ENCODE data around the gene ADAMTS8.

The ADAMTS8 gene

DNA sequence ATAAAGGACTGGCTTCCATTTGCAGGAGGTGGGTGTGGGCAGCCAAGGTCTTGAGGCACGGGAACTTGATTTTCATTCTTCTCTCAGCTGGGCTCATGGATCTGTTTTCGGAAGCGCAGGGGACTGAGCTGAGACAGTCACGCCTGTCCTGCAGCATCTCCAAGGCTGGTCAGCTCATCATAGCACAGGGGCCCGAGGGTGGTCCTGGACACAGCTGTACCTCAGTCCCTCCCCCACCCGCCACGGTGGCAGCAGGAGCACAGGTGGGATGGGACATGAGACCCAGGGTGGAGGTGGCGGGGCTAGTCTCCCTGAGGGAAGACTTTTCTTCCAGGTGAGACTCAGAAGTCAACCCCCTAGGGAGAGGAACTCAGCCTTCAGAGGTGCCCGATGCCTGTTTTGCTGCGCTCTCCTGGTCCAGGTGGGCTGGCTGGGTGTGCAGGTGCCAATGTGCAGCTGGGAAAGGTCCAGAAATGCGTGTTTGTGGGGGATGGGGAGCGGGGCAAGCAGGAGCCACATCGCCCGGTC is 3.7 kb downstream of the ADAMTS8 start:
- H3K27ac ChIP-seq (ENCODE audit: low read depth, low read length): no peak overlapping the region
- H3K4me1 ChIP-seq (ENCODE audit: insufficient read depth, low read length): 0 out of 2 replicates have a peak, but pooled peaks cover 5% of the 10 kb centered on the region
- H3K9me3 ChIP-seq (ENCODE audit: insufficient read depth, low read depth, low read length): no peaks in the 10 kb centered on the region
- WGBS: 93% methylated on average over 14 of the region's 14 CpGs
- H3K9ac ChIP-seq (ENCODE audit: low read depth, low read length): no peak overlapping the region
- H3K4me3 ChIP-seq (ENCODE audit: low read length): no peak overlapping the region
- H3K36me3 ChIP-seq (ENCODE audit: insufficient read depth, low read length): no peaks in the 10 kb centered on the region
- peaks cover 41% of the 10 kb centered on the region for H3K27me3 ChIP-seq (ENCODE audit: insufficient read depth, low read length)

DNA sequence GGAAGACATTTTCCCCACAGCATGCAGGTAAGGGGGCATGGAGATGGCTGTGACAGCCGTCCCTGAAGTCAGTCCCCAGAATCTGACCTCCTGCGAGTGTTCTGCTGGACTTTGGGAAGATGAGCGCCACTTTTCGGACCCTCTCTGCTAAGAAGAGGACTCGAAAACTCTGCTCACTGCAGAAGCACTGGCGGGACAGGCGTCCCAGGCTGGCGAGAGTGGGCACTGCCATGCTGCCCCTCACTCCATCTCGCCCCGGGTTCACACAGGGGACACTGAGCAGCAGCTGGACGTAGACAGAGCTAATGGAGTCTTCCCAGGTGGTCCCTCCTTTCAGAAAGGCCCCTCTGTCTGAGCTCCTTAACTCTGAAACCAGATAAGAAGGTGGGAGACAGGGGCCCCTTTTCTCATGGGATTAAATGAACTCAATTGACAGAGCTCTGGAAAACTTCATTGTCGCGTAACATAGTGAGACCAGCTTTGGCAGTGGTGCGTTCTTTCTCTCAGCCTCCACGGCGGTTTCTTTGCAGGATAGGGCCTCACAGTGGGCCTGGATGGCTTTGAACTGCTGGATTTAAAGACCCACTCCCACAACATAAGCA is 4.8 kb downstream of the ADAMTS8 start:
- no peaks in the 10 kb centered on the region for H3K36me3 ChIP-seq (ENCODE audit: insufficient read depth, low read length)
- no peak overlapping the region for H3K4me3 ChIP-seq (ENCODE audit: low read length)
- 94% methylated on average over 16 of the region's 16 CpGs for WGBS
- H3K27me3 ChIP-seq (ENCODE audit: insufficient read depth, low read length): peaks cover 30% of the 10 kb centered on the region
- H3K9ac ChIP-seq (ENCODE audit: low read depth, low read length): no peak overlapping the region
- 0 out of 2 replicates have a peak, but pooled peaks cover under 1% of the 10 kb centered on the region for H3K4me1 ChIP-seq (ENCODE audit: insufficient read depth, low read length)
- H3K9me3 ChIP-seq (ENCODE audit: insufficient read depth, low read depth, low read length): no peaks in the 10 kb centered on the region
- no peak overlapping the region for H3K27ac ChIP-seq (ENCODE audit: low read depth, low read length)

- Histone ChIP-seq H3K4me3 (ENCODE audit: low read length) (no peak overlapping the region), H3K27ac (ENCODE audit: low read depth, low read length) (no peak overlapping the region), H3K36me3 (ENCODE audit: insufficient read depth, low read length) (no peaks in the 10 kb centered on the region), H3K4me1 (ENCODE audit: insufficient read depth, low read length) (no peaks in the 10 kb centered on the region), H3K9ac (ENCODE audit: low read depth, low read length) (no peak overlapping the region), H3K9me3 (ENCODE audit: insufficient read depth, low read depth, low read length) (no peaks in the 10 kb centered on the region), H3K27me3 (ENCODE audit: insufficient read depth, low read length) (peaks cover 18% of the 10 kb centered on the region)
- 95% methylated on average over 21 of the region's 22 CpGs for WGBS
Observed at GRCh38 chr11:130422251-130422995, 6.0 kb downstream of the ADAMTS8 start.

GRCh38 chr11:130421697-130422096 is 6.7 kb downstream of the ADAMTS8 start:
- H3K4me1 ChIP-seq (ENCODE audit: insufficient read depth, low read length): no peaks in the 10 kb centered on the region
- H3K9ac ChIP-seq (ENCODE audit: low read depth, low read length): no peak overlapping the region
- H3K27me3 ChIP-seq (ENCODE audit: insufficient read depth, low read length): peaks cover 11% of the 10 kb centered on the region
- no peaks in the 10 kb centered on the region for H3K36me3 ChIP-seq (ENCODE audit: insufficient read depth, low read length)
- WGBS: 94% methylated on average over 8 of the region's 8 CpGs
- H3K9me3 ChIP-seq (ENCODE audit: insufficient read depth, low read depth, low read length): no peaks in the 10 kb centered on the region
- no peak overlapping the region for H3K27ac ChIP-seq (ENCODE audit: low read depth, low read length)
- no peak overlapping the region for H3K4me3 ChIP-seq (ENCODE audit: low read length)

DNA sequence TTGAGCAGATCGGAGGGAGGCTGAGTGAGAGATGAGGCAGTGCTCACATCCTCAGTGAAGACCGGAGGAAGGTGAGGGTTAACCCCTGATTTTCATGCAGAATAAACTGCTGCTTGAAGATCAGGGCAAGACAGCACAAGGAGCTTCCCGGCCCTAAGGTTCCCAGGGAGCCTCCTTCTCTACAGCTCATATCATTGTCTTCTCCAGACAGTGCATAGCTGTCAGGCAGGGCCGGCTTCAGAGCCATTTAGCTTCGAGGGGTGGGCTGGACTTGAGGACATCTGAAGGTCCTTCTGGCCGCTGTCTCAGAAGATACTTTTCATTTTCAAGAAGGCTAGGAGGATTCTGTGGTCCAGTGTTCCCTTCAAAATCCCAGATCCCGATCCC is 7.2 kb downstream of the ADAMTS8 start:
- Histone ChIP-seq H3K9ac (ENCODE audit: low read depth, low read length) (no peak overlapping the region), H3K36me3 (ENCODE audit: insufficient read depth, low read length) (no peaks in the 10 kb centered on the region), H3K27me3 (ENCODE audit: insufficient read depth, low read length) (peaks cover 6% of the 10 kb centered on the region), H3K27ac (ENCODE audit: low read depth, low read length) (no peak overlapping the region), H3K4me3 (ENCODE audit: low read length) (no peak overlapping the region), H3K4me1 (ENCODE audit: insufficient read depth, low read length) (no peaks in the 10 kb centered on the region), H3K9me3 (ENCODE audit: insufficient read depth, low read depth, low read length) (no peaks in the 10 kb centered on the region)
- 93% methylated on average over 7 of the region's 7 CpGs for WGBS

GRCh38 chr11:130420478-130421198 is 7.8 kb downstream of the ADAMTS8 start:
- H3K9me3 ChIP-seq (ENCODE audit: insufficient read depth, low read depth, low read length): no peaks in the 10 kb centered on the region
- H3K9ac ChIP-seq (ENCODE audit: low read depth, low read length): no peak overlapping the region
- peaks cover under 1% of the 10 kb centered on the region; the same call in 1 of the 2 replicates for H3K27me3 ChIP-seq (ENCODE audit: insufficient read depth, low read length)
- H3K4me3 ChIP-seq (ENCODE audit: low read length): no peak overlapping the region
- 90% methylated on average over 13 of the region's 14 CpGs for WGBS
- no peak overlapping the region for H3K27ac ChIP-seq (ENCODE audit: low read depth, low read length)
- no peaks in the 10 kb centered on the region for H3K4me1 ChIP-seq (ENCODE audit: insufficient read depth, low read length)
- no peaks in the 10 kb centered on the region for H3K36me3 ChIP-seq (ENCODE audit: insufficient read depth, low read length)

GRCh38 chr11:130418756-130419155 is 9.7 kb downstream of the ADAMTS8 start:
- Histone ChIP-seq H3K36me3 (ENCODE audit: insufficient read depth, low read length) (no peaks in the 10 kb centered on the region), H3K9me3 (ENCODE audit: insufficient read depth, low read depth, low read length) (no peaks in the 10 kb centered on the region), H3K4me1 (ENCODE audit: insufficient read depth, low read length) (no peaks in the 10 kb centered on the region; the same call in 1 of the 2 replicates), H3K9ac (ENCODE audit: low read depth, low read length) (no peak overlapping the region), H3K27me3 (ENCODE audit: insufficient read depth, low read length) (no peaks in the 10 kb centered on the region), H3K4me3 (ENCODE audit: low read length) (no peak overlapping the region), H3K27ac (ENCODE audit: low read depth, low read length) (no peak overlapping the region)
- 79% methylated on average over 12 of the region's 12 CpGs for WGBS

- Histone ChIP-seq H3K9me3 (ENCODE audit: insufficient read depth, low read depth, low read length) (no peaks in the 10 kb centered on the region), H3K36me3 (ENCODE audit: insufficient read depth, low read length) (no peaks in the 10 kb centered on the region), H3K27ac (ENCODE audit: low read depth, low read length) (no peak overlapping the region), H3K4me3 (ENCODE audit: low read length) (no peak overlapping the region), H3K27me3 (ENCODE audit: insufficient read depth, low read length) (no peaks in the 10 kb centered on the region), H3K4me1 (ENCODE audit: insufficient read depth, low read length) (no peaks in the 10 kb centered on the region; the same call in 1 of the 2 replicates), H3K9ac (ENCODE audit: low read depth, low read length) (no peak overlapping the region)
- WGBS: 96% methylated on average over 5 of the region's 5 CpGs
Observed at GRCh38 chr11:130418210-130418609, 10.2 kb downstream of the ADAMTS8 start.

DNA sequence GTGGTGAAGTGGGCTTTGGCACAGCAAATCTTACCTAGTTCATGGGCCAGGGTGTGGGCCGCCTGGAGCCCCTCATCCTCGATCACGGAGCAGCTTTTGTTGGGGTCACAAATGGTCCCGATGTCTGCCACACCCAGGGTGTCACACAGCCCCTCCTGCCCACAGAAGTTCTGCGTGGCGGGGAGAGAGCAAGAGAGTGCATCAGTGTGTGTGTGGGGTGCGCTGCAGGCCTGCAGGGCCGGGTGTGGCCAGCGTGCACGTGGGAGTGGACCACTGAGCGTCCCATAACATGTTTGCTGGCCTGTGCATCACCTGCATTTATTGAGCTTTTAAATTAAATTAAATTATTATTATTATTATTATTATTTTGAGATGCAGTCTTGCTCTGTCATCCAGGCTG is 11.5 kb downstream of the ADAMTS8 start:
- no peaks in the 10 kb centered on the region; the same call in 1 of the 2 replicates for H3K4me1 ChIP-seq (ENCODE audit: insufficient read depth, low read length)
- no peaks in the 10 kb centered on the region for H3K27me3 ChIP-seq (ENCODE audit: insufficient read depth, low read length)
- H3K27ac ChIP-seq (ENCODE audit: low read depth, low read length): no peak overlapping the region
- H3K9ac ChIP-seq (ENCODE audit: low read depth, low read length): no peak overlapping the region
- H3K36me3 ChIP-seq (ENCODE audit: insufficient read depth, low read length): no peaks in the 10 kb centered on the region
- no peak overlapping the region for H3K4me3 ChIP-seq (ENCODE audit: low read length)
- no peaks in the 10 kb centered on the region for H3K9me3 ChIP-seq (ENCODE audit: insufficient read depth, low read depth, low read length)
- 96% methylated on average over 11 of the region's 11 CpGs for WGBS

- Histone ChIP-seq H3K9me3 (ENCODE audit: insufficient read depth, low read depth, low read length) (no peaks in the 10 kb centered on the region), H3K4me3 (ENCODE audit: low read length) (no peak overlapping the region), H3K9ac (ENCODE audit: low read depth, low read length) (no peak overlapping the region), H3K27ac (ENCODE audit: low read depth, low read length) (no peak overlapping the region), H3K27me3 (ENCODE audit: insufficient read depth, low read length) (no peaks in the 10 kb centered on the region), H3K36me3 (ENCODE audit: insufficient read depth, low read length) (no peaks in the 10 kb centered on the region), H3K4me1 (ENCODE audit: insufficient read depth, low read length) (no peaks in the 10 kb centered on the region; the same call in 1 of the 2 replicates)
- 95% methylated on average over 12 of the region's 12 CpGs for WGBS
Observed at GRCh38 chr11:130416530-130416882, 11.9 kb downstream of the ADAMTS8 start.

All from HUES64 (cell line).